ENCODE data around the gene POMGNT1. TPM values are rescaled to one million over a fixed set of nuclear protein-coding genes. Genes with fewer than 3 reads are reported as not detected.
A peak's percentile ranks its signal among the peaks of the same experiment; 100 is the strongest.

The POMGNT1 gene
- total and polyA plus RNA-seq, 8 donors: 52.9 to 85.3 (median 71.8) TPM

- no peak overlapping the region for H3K4me3 ChIP-seq
- peak overlapping the region in 1 of 2 donors; percentile 74 for H3K27ac ChIP-seq
- TF ChIP-seq CTCF (IDR thresholded peaks at IDR 0.05): no peak
- intact Hi-C loops (cut with DNase I): no loop called here
- H3K4me1 ChIP-seq: peaks cover 16 to 71% of the 10 kb centered on the region in 2 donors
- DNase-seq (peak in 2 of 4 donors; percentile 76 to 80), ATAC-seq (peak; percentile 65)
- no peaks in the 10 kb centered on the region for H3K9me3 ChIP-seq
- H3K27me3 ChIP-seq: peaks cover 0 to 13% of the 10 kb centered on the region in 2 donors
- H3K36me3 ChIP-seq: no peaks in the 10 kb centered on the region
These were observed 26.4 kb downstream of the POMGNT1 start for GRCh38 chr1:46171871-46172270.

- peak overlapping the region in 1 of 2 donors; percentile 74 for H3K27ac ChIP-seq
- no peak for TF ChIP-seq CTCF (IDR thresholded peaks at IDR 0.05)
- no peaks in the 10 kb centered on the region for H3K9me3 ChIP-seq
- H3K27me3 ChIP-seq: peaks cover 0 to 18% of the 10 kb centered on the region in 2 donors
- intact Hi-C loops (cut with DNase I): no loop called here
- no peak for ATAC-seq
- H3K4me1 ChIP-seq: peaks cover 21 to 76% of the 10 kb centered on the region in 2 donors
- DNase-seq: no peak
- H3K4me3 ChIP-seq: no peak overlapping the region
- H3K36me3 ChIP-seq: no peaks in the 10 kb centered on the region
These were observed 26.9 kb downstream of the POMGNT1 start for GRCh38 chr1:46171351-46171750.

GRCh38 chr1:46169811-46170454, 28.3 kb downstream of the POMGNT1 start:
- DNase-seq (no peak), ATAC-seq (no peak)
- no peak for TF ChIP-seq CTCF (IDR thresholded peaks at IDR 0.05)
- no peak overlapping the region for H3K4me3 ChIP-seq
- intact Hi-C loops (cut with DNase I): no loop called here
- peaks cover 0 to 21% of the 10 kb centered on the region in 2 donors for H3K27me3 ChIP-seq
- peaks cover 22 to 82% of the 10 kb centered on the region in 2 donors for H3K4me1 ChIP-seq
- no peaks in the 10 kb centered on the region for H3K9me3 ChIP-seq
- peak overlapping the region in 1 of 2 donors; percentile 13 for H3K27ac ChIP-seq
- H3K36me3 ChIP-seq: no peaks in the 10 kb centered on the region

- H3K27ac ChIP-seq: peak overlapping the region in 1 of 2 donors; percentile 57
- intact Hi-C loops (cut with DNase I): no loop called here
- H3K36me3 ChIP-seq: no peaks in the 10 kb centered on the region
- peaks cover 9 to 69% of the 10 kb centered on the region in 2 donors for H3K4me1 ChIP-seq
- H3K27me3 ChIP-seq: peaks cover 0 to 21% of the 10 kb centered on the region in 2 donors
- no peaks in the 10 kb centered on the region for H3K9me3 ChIP-seq
- DNase-seq (no peak), ATAC-seq (no peak)
- TF ChIP-seq CTCF (IDR thresholded peaks at IDR 0.05): no peak
- no peak overlapping the region for H3K4me3 ChIP-seq
These were observed 29.8 kb downstream of the POMGNT1 start for GRCh38 chr1:46168477-46168876.

- ATAC-seq (peak; percentile 72), DNase-seq (peak; percentile 22 to 86 (median 54))
- Histone ChIP-seq H3K36me3 (no peaks in the 10 kb centered on the region), H3K27me3 (peaks cover 0 to 21% of the 10 kb centered on the region in 2 donors), H3K27ac (peak overlapping the region; percentile 76 to 79), H3K4me1 (peaks cover 9 to 56% of the 10 kb centered on the region in 2 donors), H3K9me3 (no peaks in the 10 kb centered on the region), H3K4me3 (peak overlapping the region; percentile 37 to 39)
- intact Hi-C loops (cut with DNase I): no loop called here
- TF ChIP-seq CTCF (IDR thresholded peaks at IDR 0.05): no peak
These were observed 31.4 kb downstream of the POMGNT1 start for GRCh38 chr1:46166521-46167462.

Measured in left lung (tissue), 10 donors.